ENCODE measurements around the gene PSMA5. TPM values are rescaled to one million over a fixed set of nuclear protein-coding genes. Genes with fewer than 3 reads are reported as not detected.

The PSMA5 gene
- total RNA-seq, 2 donors from 2014 or later = 117 to 122 TPM

DNA sequence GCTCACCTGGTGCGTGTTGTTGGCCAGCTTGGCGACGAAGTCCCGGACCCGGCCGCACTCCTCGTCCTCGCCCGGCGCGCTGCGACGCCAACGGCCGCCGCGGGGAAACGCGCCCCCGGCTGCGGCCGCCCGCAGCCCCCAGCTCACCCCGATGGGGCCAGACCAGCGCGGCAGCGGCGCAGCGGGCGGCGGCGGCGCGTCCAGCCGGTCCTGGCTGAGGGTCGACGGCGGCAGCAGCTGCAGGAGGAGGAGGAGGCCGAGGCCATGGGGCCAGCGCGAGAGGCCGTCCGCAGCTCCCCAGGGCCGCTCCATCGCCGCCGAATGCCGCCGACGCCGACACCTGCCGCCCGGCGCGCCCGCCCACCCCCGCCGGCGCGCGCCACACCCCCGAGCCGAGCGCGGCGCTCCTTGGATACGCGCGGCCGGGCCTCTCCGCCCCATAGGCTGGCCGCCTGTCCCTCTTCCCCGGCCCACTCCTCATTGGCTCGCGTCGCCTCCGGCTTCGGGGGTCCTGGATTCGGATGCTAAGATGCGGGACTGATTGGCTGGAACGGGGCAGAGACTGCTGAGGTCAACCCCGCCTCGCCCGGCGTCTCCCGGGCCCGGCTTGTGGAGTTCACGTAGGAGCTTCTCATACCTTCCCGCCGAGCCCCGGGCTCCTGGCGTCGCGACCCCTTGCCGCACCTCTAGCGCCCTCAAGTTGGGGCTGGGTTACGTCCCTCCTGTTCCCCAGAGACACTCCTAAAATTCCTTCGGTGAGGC lies 28.5 kb downstream of the PSMA5 start, which contains the start of gene SORT1:
Gene SORT1 (minus strand): TSS at position 338 of the 762 bp plus-strand sequence. CDS start 26 bp downstream, at position 312.
- WGBS, 2 experiments (ENCODE audit: insufficient coverage in 1 of 2, insufficient read length in 1 of 2) = 0% methylated on average over 24 to 98 of the region's 98 CpGs
- Histone ChIP-seq H3K9me3 (ENCODE audit: control insufficient read depth, low read length) (no peaks in the 10 kb centered on the region), H3K4me3 (ENCODE audit: low read length) (peak within 1 kb of the TSS; percentile 90), H3K36me3 (ENCODE audit: control insufficient read depth, insufficient read depth, low read length) (peaks cover 26% of the 10 kb centered on the region), H3K4me1 (ENCODE audit: control insufficient read depth, insufficient read depth, low read length) (peaks cover 10% of the 10 kb centered on the region), H3K27me3 (ENCODE audit: control insufficient read depth, insufficient read depth, low read length, poor library complexity, severe bottlenecking) (no peaks in the 10 kb centered on the region), H3K9ac (ENCODE audit: extremely low read depth, low read length, poor library complexity, severe bottlenecking) (peak within 1 kb of the TSS; percentile 72), H3K27ac (ENCODE audit: low read depth, low read length) (peak within 1 kb of the TSS; percentile 78)
- H3K4me3 Mint-ChIP-seq = peak within 1 kb of the TSS; percentile 80
- no peaks in the 10 kb centered on the region for H3K9me3 Mint-ChIP-seq
- H3K4me1 Mint-ChIP-seq = peaks cover 28% of the 10 kb centered on the region
- DNase-seq = peak; percentile 99
- peaks cover 4% of the 10 kb centered on the region for H3K36me3 Mint-ChIP-seq (ENCODE audit: low read depth)
- no peaks in the 10 kb centered on the region for H3K27me3 Mint-ChIP-seq (ENCODE audit: insufficient read depth)
- TF ChIP-seq, protein P1, sequence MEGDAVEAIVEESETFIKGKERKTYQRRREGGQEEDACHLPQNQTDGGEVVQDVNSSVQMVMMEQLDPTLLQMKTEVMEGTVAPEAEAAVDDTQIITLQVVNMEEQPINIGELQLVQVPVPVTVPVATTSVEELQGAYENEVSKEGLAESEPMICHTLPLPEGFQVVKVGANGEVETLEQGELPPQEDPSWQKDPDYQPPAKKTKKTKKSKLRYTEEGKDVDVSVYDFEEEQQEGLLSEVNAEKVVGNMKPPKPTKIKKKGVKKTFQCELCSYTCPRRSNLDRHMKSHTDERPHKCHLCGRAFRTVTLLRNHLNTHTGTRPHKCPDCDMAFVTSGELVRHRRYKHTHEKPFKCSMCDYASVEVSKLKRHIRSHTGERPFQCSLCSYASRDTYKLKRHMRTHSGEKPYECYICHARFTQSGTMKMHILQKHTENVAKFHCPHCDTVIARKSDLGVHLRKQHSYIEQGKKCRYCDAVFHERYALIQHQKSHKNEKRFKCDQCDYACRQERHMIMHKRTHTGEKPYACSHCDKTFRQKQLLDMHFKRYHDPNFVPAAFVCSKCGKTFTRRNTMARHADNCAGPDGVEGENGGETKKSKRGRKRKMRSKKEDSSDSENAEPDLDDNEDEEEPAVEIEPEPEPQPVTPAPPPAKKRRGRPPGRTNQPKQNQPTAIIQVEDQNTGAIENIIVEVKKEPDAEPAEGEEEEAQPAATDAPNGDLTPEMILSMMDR (conservative IDR thresholded peaks at IDR 0.05) = peak; percentile 41
- H3K27ac Mint-ChIP-seq = peak within 1 kb of the TSS; percentile 98

DNA sequence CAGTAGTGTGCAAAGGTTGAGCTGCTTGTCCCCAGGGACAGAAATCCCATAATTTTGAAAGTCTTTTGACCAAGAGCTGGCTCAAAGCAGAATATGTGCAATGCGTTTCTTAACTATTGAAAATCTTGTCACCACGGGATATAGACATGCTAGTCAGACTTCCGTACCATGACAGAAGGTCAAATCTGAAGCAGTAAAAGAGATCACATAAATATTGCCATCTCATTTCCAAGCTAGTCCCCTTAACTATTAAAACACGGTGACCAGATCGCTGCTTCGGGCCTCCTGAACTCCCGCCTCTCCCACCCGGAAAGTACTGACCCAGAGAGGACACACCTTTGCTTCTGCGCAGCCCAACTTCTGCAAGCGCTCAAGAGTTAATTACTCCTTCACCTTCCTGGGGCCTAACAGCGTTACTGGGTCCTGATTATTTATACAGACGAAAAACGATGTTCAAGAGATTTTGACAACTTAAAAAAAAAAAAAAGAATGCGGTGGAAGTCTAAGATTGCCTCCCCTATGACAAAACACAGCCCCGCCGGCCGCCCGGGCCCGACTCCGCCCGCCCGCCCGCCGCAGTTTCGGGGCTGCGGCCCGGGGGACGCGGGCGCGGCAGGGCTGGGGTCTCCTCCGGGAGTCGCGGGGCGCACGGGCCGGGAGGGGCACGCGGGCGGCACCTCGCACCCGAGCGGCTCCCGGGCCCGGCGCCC lies 29.2 kb downstream of the PSMA5 start:
- no peaks in the 10 kb centered on the region for H3K27me3 ChIP-seq (ENCODE audit: control insufficient read depth, insufficient read depth, low read length, poor library complexity, severe bottlenecking)
- 4 to 15% methylated on average over 13 to 46 of the region's 46 CpGs for WGBS, 2 experiments (ENCODE audit: insufficient coverage in 1 of 2, insufficient read length in 1 of 2)
- peak overlapping the region; percentile 47 for H3K9ac ChIP-seq (ENCODE audit: extremely low read depth, low read length, poor library complexity, severe bottlenecking)
- peaks cover 19% of the 10 kb centered on the region for H3K36me3 ChIP-seq (ENCODE audit: control insufficient read depth, insufficient read depth, low read length)
- H3K9me3 ChIP-seq (ENCODE audit: control insufficient read depth, low read length) = no peaks in the 10 kb centered on the region
- peak overlapping the region; percentile 80 for H3K27ac Mint-ChIP-seq
- peak; percentile 61 for DNase-seq
- peak overlapping the region; percentile 80 for H3K4me3 Mint-ChIP-seq
- no peak overlapping the region for H3K27ac ChIP-seq (ENCODE audit: low read depth, low read length)
- H3K4me3 ChIP-seq (ENCODE audit: low read length) = peak overlapping the region; percentile 90
- H3K27me3 Mint-ChIP-seq (ENCODE audit: insufficient read depth) = no peaks in the 10 kb centered on the region
- peaks cover 36% of the 10 kb centered on the region for H3K4me1 Mint-ChIP-seq
- TF ChIP-seq, protein P1 (conservative IDR thresholded peaks at IDR 0.05) = no peak
- peaks cover 12% of the 10 kb centered on the region for H3K4me1 ChIP-seq (ENCODE audit: control insufficient read depth, insufficient read depth, low read length)
- no peaks in the 10 kb centered on the region for H3K9me3 Mint-ChIP-seq
- peaks cover 2% of the 10 kb centered on the region for H3K36me3 Mint-ChIP-seq (ENCODE audit: low read depth)

DNA sequence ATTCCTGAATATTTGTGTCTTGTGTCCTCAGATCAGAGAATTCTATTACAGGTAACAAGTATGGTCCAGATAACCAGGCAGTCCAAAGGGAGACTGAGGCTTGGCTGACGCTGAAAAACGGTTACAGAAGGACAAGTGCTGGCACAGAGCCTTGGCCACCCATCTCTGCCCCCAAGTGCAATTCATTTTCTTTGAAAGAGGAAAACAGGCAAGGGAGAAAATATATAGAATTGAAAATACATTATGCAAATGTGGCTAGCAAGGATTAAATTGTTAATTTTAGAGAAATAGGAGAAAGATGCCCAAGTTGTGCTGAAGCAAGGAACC lies 29.8 kb downstream of the PSMA5 start:
- TF ChIP-seq, protein P1 (conservative IDR thresholded peaks at IDR 0.05) = no peak
- H3K9ac ChIP-seq (ENCODE audit: extremely low read depth, low read length, poor library complexity, severe bottlenecking) = peak overlapping the region; percentile 47
- WGBS, 2 experiments (ENCODE audit: insufficient coverage in 1 of 2, insufficient read length in 1 of 2) = 80 to 100% methylated on average over 2 of the region's 2 CpGs

More for the DNA sequence above, 29.8 kb downstream of the PSMA5 start:
- Histone ChIP-seq H3K4me1 (ENCODE audit: control insufficient read depth, insufficient read depth, low read length) (peaks cover 12% of the 10 kb centered on the region), H3K36me3 (ENCODE audit: control insufficient read depth, insufficient read depth, low read length) (peaks cover 13% of the 10 kb centered on the region), H3K27ac (ENCODE audit: low read depth, low read length) (no peak overlapping the region), H3K4me3 (ENCODE audit: low read length) (peak overlapping the region; percentile 90), H3K27me3 (ENCODE audit: control insufficient read depth, insufficient read depth, low read length, poor library complexity, severe bottlenecking) (no peaks in the 10 kb centered on the region), H3K9me3 (ENCODE audit: control insufficient read depth, low read length) (no peaks in the 10 kb centered on the region)
- H3K36me3 Mint-ChIP-seq (ENCODE audit: low read depth) = no peaks in the 10 kb centered on the region
- H3K27me3 Mint-ChIP-seq (ENCODE audit: insufficient read depth) = no peaks in the 10 kb centered on the region
- H3K9me3 Mint-ChIP-seq = no peaks in the 10 kb centered on the region
- H3K4me3 Mint-ChIP-seq = peak overlapping the region; percentile 80
- no peak for DNase-seq
- no peak overlapping the region for H3K27ac Mint-ChIP-seq
- H3K4me1 Mint-ChIP-seq = peaks cover 39% of the 10 kb centered on the region

All from endodermal cell (in vitro differentiated cells).